Glomerular visceral epithelial cell (primary cell): Measurements from ENCODE around the gene NTN5.
"Not testable (repeated sequence)": the region's sequence is repeated elsewhere in the genome, so short reads cannot be mapped to it uniquely, and the experiment has no call there.

Experiments used
- DNase-seq: peaks from one replicate; pipeline ENCODE4 v3.0.0-alpha.2; 2016; ENCODE audit errors: extremely low spot score

Gene NTN5

GRCh38 chr19:48672994-48673393 is at the start of gene NTN5:
TSS of gene NTN5 (minus strand) at chr19:48673017. CDS start at chr19:48670986, 2,031 bp downstream.
- DNase-seq = no peak

- no peak for DNase-seq
Observed at GRCh38 chr19:48722196-48722708, 49.4 kb upstream of the NTN5 start.

- DNase-seq = peak; percentile 98
Observed at GRCh38 chr19:48720613-48721296, 47.9 kb upstream of the NTN5 start.

- DNase-seq = no peak
Observed at GRCh38 chr19:48720251-48720612, 47.4 kb upstream of the NTN5 start.

- no peak for DNase-seq
Observed at GRCh38 chr19:48719263-48720171, 46.7 kb upstream of the NTN5 start, which contains the start of gene MAMSTR. TSS of gene MAMSTR (minus strand) at chr19:48719725. CDS start at chr19:48719031, 694 bp downstream.

- no peak for DNase-seq
Observed at GRCh38 chr19:48718711-48719231, 46.0 kb upstream of the NTN5 start.

GRCh38 chr19:48718106-48718505 is 45.3 kb upstream of the NTN5 start:
- not testable (repeated sequence) for DNase-seq

- no peak for DNase-seq
Observed at GRCh38 chr19:48716562-48717291, 43.9 kb upstream of the NTN5 start.

- no peak for DNase-seq
Observed at GRCh38 chr19:48715681-48716171, 42.9 kb upstream of the NTN5 start.

- DNase-seq = no peak
Observed at GRCh38 chr19:48714759-48715675, 42.2 kb upstream of the NTN5 start.

- DNase-seq = peak; percentile 100
Observed at GRCh38 chr19:48713864-48714755, 41.3 kb upstream of the NTN5 start.

GRCh38 chr19:48713041-48713863 is 40.4 kb upstream of the NTN5 start:
- peak; percentile 36 for DNase-seq

- no peak for DNase-seq
Observed at GRCh38 chr19:48711106-48711662, 38.4 kb upstream of the NTN5 start.

GRCh38 chr19:48708471-48708870 is 35.7 kb upstream of the NTN5 start:
- no peak for DNase-seq

GRCh38 chr19:48705431-48705830 is 32.6 kb upstream of the NTN5 start:
- no peak for DNase-seq

- no peak for DNase-seq
Observed at GRCh38 chr19:48703316-48703715, 30.5 kb upstream of the NTN5 start.

- DNase-seq = no peak
Observed at GRCh38 chr19:48702701-48703100, 29.9 kb upstream of the NTN5 start.

- peak; percentile 80 for DNase-seq
Observed at GRCh38 chr19:48698046-48698445, 25.2 kb upstream of the NTN5 start.
